ENCODE data around the gene NUFIP2. TPM values are rescaled to one million over a fixed set of nuclear protein-coding genes. Genes with fewer than 3 reads are reported as not detected.

Gene NUFIP2
- total RNA-seq, 4 donors from 2014 or later, result 19.8 to 40.8 (median 25.4) TPM

GRCh38 chr17:29294580-29294900, 592 bp upstream of the NUFIP2 start:
- Histone ChIP-seq H3K4me3 (peak overlapping the region; percentile 12 to 97 (median 84)), H3K9me3 (no peaks in the 10 kb centered on the region), H3K4me1 (peaks cover 11 to 32% (median 27%) of the 10 kb centered on the region in 4 donors), H3K27ac (peak overlapping the region; percentile 98 to 100 (median 99)), H3K36me3 (peaks cover 0 to 5% (median 0%) of the 10 kb centered on the region in 4 donors), H3K27me3 (no peaks in the 10 kb centered on the region)
- TF ChIP-seq POLR2AphosphoS5 (IDR thresholded peaks at IDR 0.05) (no peak), CTCF (IDR thresholded peaks at IDR 0.05) (no peak), EP300 (IDR thresholded peaks at IDR 0.05; ENCODE audit: low read depth) (no peak), POLR2A (IDR thresholded peaks at IDR 0.05) (no peak)
- in situ Hi-C loops (cut with MboI; ENCODE audit: low pct_ligation_motif_present in 1 of 4, low pct_unique_long_range_greater_than_20kb in 1 of 4, low sequenced_read_pairs in 3 of 4) (loop anchor here in 1 of 4 donors (25.0 kb wide), 1 partner anchor 157 kb away; no protein-coding TSS in a partner anchor), intact Hi-C loops (cut with DNase I; ENCODE audit: low total_unique reads) (loop anchor here (5.0 kb wide), 1 partner anchor 147 kb away; no protein-coding TSS in a partner anchor)
- WGBS, 2 donors (ENCODE audit: low coverage in 1 of 2), result 0 to 1% methylated on average over 2 of the region's 2 CpGs
- no peak for DNase-seq

DNA sequence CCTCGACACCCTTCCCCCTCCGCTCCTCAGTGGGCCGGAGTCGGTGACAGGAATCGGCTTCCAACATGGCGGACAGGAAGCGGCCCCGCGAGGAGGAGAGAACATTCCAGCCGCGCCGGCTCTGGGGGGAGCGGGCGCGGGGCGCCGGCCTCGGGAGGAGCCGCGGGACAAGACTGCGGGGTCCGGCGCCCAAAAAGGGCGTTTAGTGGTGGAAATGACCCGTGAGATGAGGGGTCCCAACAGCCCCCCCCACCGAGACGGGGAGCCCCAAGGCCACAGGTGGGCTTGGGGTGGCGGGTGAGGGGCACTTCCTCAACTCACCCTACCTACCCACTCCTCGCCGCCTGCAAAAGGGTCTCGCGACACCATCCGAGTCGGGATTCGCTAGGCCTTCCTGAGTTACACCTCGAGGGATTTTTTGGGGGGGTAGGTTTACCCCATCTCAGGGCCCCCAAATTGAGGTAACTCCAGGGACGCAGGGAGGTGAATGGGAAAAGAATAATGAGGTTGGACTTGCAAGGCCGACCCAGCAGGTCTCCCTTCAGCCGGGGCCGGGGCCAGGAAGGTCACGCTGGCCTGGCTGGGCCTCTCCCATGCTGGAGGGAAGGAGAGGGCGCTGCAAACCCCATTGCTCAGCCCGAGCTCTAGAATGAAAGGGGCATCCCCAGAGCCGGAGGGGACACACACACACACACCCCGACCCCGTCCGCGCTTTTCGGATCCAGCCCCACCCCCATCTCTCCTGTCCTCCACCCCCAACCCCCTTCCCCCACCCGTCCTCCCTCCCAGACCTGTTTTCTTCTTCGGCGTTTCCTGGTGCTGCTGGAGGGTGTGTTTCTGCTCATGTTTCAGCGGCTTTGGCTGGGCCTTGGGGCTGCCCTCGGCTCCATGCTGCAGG, 707 bp downstream of the NUFIP2 start:
- in situ Hi-C loops (cut with MboI; ENCODE audit: low pct_ligation_motif_present in 1 of 4, low pct_unique_long_range_greater_than_20kb in 1 of 4, low sequenced_read_pairs in 3 of 4) (loop anchor here in 1 of 4 donors (25.0 kb wide), 1 partner anchor 156 kb away; no protein-coding TSS in a partner anchor), intact Hi-C loops (cut with DNase I; ENCODE audit: low total_unique reads) (loop anchor here (5.0 kb wide), 1 partner anchor 146 kb away; no protein-coding TSS in a partner anchor)
- Histone ChIP-seq H3K27me3 (no peaks in the 10 kb centered on the region), H3K4me3 (peak overlapping the region; percentile 74 to 97 (median 90)), H3K9me3 (no peaks in the 10 kb centered on the region), H3K36me3 (peaks cover 0 to 9% (median 0%) of the 10 kb centered on the region in 4 donors), H3K27ac (peak overlapping the region; percentile 98 to 100 (median 99)), H3K4me1 (peaks cover 17 to 45% (median 31%) of the 10 kb centered on the region in 4 donors)
- peak; percentile 67 for DNase-seq
- TF ChIP-seq EP300 (IDR thresholded peaks at IDR 0.05; ENCODE audit: low read depth) (no peak), POLR2AphosphoS5 (IDR thresholded peaks at IDR 0.05) (peak in 2 of 3 donors; percentile 3 to 53), CTCF (IDR thresholded peaks at IDR 0.05) (no peak), POLR2A (IDR thresholded peaks at IDR 0.05) (peak; percentile 13)
- 0% methylated on average over 47 of the region's 54 CpGs; no CpG with 5 or more reads in 1 of the 2 donors for WGBS, 2 donors (ENCODE audit: low coverage in 1 of 2)

GRCh38 chr17:29292071-29292991, 1.6 kb downstream of the NUFIP2 start:
- Histone ChIP-seq H3K36me3 (peaks cover 0 to 14% (median 4%) of the 10 kb centered on the region in 4 donors), H3K4me1 (peaks cover 17 to 54% (median 36%) of the 10 kb centered on the region in 4 donors), H3K9me3 (no peaks in the 10 kb centered on the region), H3K27ac (peak overlapping the region; percentile 98 to 100 (median 99)), H3K4me3 (peak overlapping the region; percentile 74 to 97 (median 90)), H3K27me3 (no peaks in the 10 kb centered on the region)
- 0 to 1% methylated on average over 7 to 22 of the region's 77 CpGs for WGBS, 2 donors (ENCODE audit: low coverage in 1 of 2)
- intact Hi-C loops (cut with DNase I; ENCODE audit: low total_unique reads) (loop anchor here (5.0 kb wide), 1 partner anchor 145 kb away; no protein-coding TSS in a partner anchor), in situ Hi-C loops (cut with MboI; ENCODE audit: low pct_ligation_motif_present in 1 of 4, low pct_unique_long_range_greater_than_20kb in 1 of 4, low sequenced_read_pairs in 3 of 4) (loop anchor here in 1 of 4 donors (25.0 kb wide), 1 partner anchor 155 kb away; no protein-coding TSS in a partner anchor)
- DNase-seq, result peak; percentile 72
- TF ChIP-seq POLR2A (IDR thresholded peaks at IDR 0.05), result peak; percentile 5
- no peak for TF ChIP-seq EP300 (IDR thresholded peaks at IDR 0.05; ENCODE audit: low read depth)
- TF ChIP-seq POLR2AphosphoS5 (IDR thresholded peaks at IDR 0.05), result peak in 1 of 3 donors; percentile 13
- no peak for TF ChIP-seq CTCF (IDR thresholded peaks at IDR 0.05)

All from transverse colon (tissue), 4 donors.